Measurements from ENCODE around the gene ACOT6.
"Not testable (repeated sequence)": the region's sequence is repeated elsewhere in the genome, so short reads cannot be mapped to it uniquely, and the experiment has no call there.

ACOT6 gene

GRCh38 chr14:73659202-73659601 is 46.9 kb downstream of the ACOT6 start:
- not testable (repeated sequence) for DNase-seq

DNA sequence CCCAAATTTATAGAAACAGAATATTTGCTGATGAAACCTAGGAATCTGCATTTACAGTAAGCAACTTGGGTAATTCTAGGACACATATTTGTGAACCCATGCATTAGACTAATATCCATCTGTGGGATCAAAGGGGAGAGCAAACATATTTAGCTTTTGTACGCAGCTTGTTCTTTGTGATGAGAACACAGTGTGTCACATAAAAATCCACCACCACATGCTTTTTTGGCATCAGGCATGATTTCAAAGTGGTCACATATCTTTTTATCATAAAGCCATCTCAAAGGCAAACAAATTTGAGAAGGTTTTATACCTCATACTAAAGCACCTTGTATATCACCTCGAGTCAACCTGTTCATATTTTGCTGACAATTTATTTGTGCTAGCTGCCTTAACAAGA is 48.2 kb downstream of the ACOT6 start:
- no peak for DNase-seq

GRCh38 chr14:73661872-73662271 is 49.6 kb downstream of the ACOT6 start:
- DNase-seq, result no peak

DNA sequence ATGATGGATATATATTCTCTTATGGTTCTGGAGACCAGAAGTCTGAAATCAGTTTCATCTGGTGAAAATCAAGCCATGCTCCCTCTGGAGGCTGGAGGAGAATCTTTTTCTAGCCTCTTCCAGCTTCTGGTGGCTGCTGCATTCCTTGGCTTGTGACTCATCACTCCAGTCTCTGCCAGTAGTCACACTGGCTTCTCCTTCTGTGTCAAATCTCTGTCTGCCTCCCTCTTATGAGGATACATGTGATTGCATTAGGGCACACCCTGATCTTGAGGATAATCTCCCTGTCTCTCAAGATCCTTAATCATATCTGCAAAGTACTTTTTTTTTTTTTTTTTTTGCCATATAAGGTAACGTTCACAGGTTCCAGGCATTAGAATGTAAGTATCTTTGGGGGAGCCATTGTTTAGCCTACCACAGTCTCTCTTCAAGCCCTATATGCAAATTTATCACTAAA is 50.2 kb downstream of the ACOT6 start:
- DNase-seq, result no peak

DNA sequence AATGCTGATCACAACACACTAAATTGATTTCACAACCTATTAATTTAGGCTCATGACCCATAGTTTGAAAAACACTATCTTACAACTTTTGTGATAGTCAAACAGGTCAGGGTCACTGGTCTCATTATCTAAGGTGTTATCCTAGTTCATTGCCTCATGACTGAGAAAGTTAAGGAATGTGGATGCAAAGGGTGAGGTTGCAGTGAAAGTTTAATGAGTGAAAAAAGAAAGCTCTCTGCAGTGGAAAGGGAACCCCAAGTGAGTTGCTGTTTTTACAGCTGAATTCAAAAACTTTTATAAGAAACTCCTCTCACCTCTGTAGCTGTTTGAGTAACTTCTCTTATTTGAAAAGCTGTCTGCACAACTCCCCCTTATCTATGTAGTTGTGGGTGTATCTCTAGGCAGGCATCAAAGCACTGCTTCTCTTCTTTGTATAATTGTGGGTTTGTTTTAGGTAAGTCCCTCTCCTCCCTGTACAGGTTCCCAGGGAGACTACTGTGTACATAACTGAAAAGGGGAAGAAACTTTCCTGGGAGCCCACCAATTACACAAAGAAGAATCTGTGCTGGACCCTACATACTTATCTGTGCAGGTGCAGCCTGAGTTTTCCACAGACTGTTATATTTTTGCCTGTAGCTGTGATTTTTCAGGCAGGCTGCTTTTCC is 51.4 kb downstream of the ACOT6 start:
- no peak for DNase-seq

DNA sequence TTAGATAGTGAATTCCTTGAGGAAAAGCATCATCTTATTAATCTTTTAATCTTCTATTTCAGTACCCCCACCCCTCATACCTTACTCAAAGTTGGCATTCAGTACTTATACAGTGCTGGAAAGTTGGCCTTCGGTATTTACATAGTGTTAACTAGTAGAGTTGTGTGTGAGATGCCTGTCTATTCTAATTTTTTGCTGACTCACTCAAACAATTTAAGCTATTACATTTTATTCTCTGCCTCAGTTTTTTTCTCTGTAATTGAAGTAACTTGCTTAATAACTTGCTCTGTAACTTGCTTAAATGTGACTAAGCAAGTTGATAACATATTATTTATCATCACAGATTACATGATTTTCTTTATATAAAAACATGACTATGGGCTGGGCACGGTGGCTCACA is 52.8 kb downstream of the ACOT6 start:
- no peak for DNase-seq

DNA sequence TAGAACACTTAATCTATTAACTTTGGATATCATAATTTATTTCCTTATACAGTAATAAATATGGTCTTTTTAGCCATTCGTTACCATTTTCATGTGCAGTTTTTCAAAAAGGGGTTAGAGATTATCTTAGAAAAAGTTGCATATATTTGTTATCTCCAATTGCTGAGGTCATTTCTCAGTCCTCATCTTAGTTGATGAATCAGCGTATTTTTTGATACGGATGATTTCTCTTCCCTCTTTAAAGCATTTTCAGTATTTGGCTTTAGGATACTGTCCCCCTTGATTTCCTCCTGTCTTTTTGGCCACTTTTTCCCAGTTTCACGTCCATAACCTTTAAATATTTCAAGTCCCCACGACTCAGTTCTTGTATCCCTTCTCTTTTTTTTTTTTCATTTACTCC is 54.3 kb downstream of the ACOT6 start:
- DNase-seq, result no peak

DNA sequence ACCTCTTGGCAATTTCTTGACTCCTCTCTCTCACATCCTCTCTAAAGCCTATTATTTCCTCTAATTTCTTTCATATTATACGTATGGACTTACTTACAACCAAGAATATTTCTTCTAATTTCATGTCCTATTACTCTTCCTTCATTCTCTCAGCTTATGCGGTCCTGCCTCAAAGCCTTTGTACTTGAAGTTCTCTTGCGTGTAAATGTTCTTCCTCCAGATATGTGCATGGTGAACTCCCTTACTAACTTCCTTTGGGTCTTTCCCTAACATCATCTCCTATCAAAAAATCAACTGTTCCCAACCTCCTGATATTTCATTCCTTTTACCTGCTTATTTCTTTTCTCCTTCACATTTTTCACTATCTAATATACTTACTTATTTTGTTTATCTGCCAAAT is 55.5 kb downstream of the ACOT6 start:
- DNase-seq, result no peak

Data from activated CD8-positive, alpha-beta memory T cell treated with anti-CD3 and anti-CD28 coated beads for 24 hours (primary cell).